Endodermal cell (in vitro differentiated cells): ENCODE results near the gene TMPRSS9. TPM values are rescaled to one million over a fixed set of nuclear protein-coding genes. Genes with fewer than 3 reads are reported as not detected.

Experiments used
- DNase-seq: peaks from one replicate; pipeline ENCODE4 v3.0.0-alpha.2; 2017
- H3K27ac ChIP-seq: 2 replicates; pipeline ENCODE4 v1.5.1; 2013; ENCODE audit warnings: mild to moderate bottlenecking, low read depth, low read length, moderate library complexity
- H3K27me3 ChIP-seq: 2 replicates; pipeline ENCODE4 v1.6.1; 2013; ENCODE audit warnings: mild to moderate bottlenecking, low read length, moderate library complexity; ENCODE audit not compliant: insufficient read depth, control insufficient read depth, poor library complexity, severe bottlenecking
- H3K36me3 ChIP-seq: 2 replicates; pipeline ENCODE4 v1.7.0; 2013; ENCODE audit warnings: mild to moderate bottlenecking, low read length, moderate library complexity; ENCODE audit not compliant: control insufficient read depth, insufficient read depth
- H3K4me1 ChIP-seq: one replicate; pipeline ENCODE4 v1.7.0; 2013; ENCODE audit warnings: low read length; ENCODE audit not compliant: control insufficient read depth, insufficient read depth
- H3K4me3 ChIP-seq: 2 replicates; pipeline ENCODE4 v1.5.1; 2013; ENCODE audit warnings: mild to moderate bottlenecking, low read length, moderate library complexity
- H3K9ac ChIP-seq: 2 replicates; pipeline ENCODE4 v1.6.1; 2013; ENCODE audit warnings: mild to moderate bottlenecking, low read length, moderate library complexity; ENCODE audit not compliant: poor library complexity, severe bottlenecking; ENCODE audit errors: extremely low read depth
- H3K9me3 ChIP-seq: 2 replicates; pipeline ENCODE4 v1.6.1; 2013; ENCODE audit warnings: mild to moderate bottlenecking, low read length, moderate library complexity; ENCODE audit not compliant: control insufficient read depth
- H3K27ac Mint-ChIP-seq: 2 replicates; pipeline ENCODE4 v1.8.0; 2020; ENCODE audit warnings: mixed read lengths
- H3K27me3 Mint-ChIP-seq: 2 replicates; pipeline ENCODE4 v1.8.0; 2021; ENCODE audit warnings: mild to moderate bottlenecking, mixed read lengths; ENCODE audit not compliant: insufficient read depth
- H3K36me3 Mint-ChIP-seq: 2 replicates; pipeline ENCODE4 v1.8.0; 2020; ENCODE audit warnings: low read depth, mixed read lengths
- H3K4me1 Mint-ChIP-seq: 2 replicates; pipeline ENCODE4 v1.8.0; 2020; ENCODE audit warnings: mixed read lengths
- H3K4me3 Mint-ChIP-seq: 2 replicates; pipeline ENCODE4 v1.8.0; 2020; ENCODE audit warnings: mild to moderate bottlenecking, moderate library complexity, mixed read lengths
- H3K9me3 Mint-ChIP-seq: 2 replicates; pipeline ENCODE4 v1.8.0; 2020; ENCODE audit warnings: mild to moderate bottlenecking, mixed read lengths
- CTCF ChIP-seq: fragments of 200-600 bp; sonication (generic); conservative IDR thresholded peaks from 2 replicates; pipeline ENCODE4 v1.5.0; 2021; ENCODE audit warnings: antibody characterized with exemption, mild to moderate bottlenecking
- WGBS, 2 experiments: methylation state at CpG; one replicate each; pipeline versions ENCODE4 v1.1.5 to v1.1.7; 2013; ENCODE audit warnings: missing lambda C conversion rate in 2 of 2, mixed read lengths in 1 of 2; ENCODE audit not compliant: insufficient coverage in 1 of 2, insufficient read length in 1 of 2; 5-methylcytosine and 5-hydroxymethylcytosine counted together
- total RNA-seq, 2 donors: library from RNA; stranded (reverse); fragmentation: NEBNext Ultra II Directional in 1 of 2; extraction: Animal tissue kit (Norgen Biotek cat#: 25700) in 1 of 2; gene quantifications; 2 replicates in 1 of 2; 3 replicates in 1 of 2; pipeline ENCODE4 v1.2.1, GENCODE V29; 2021

TMPRSS9 gene
- total RNA-seq, 2 donors from 2014 or later: 0.73 to 1.2 TPM

GRCh38 chr19:2399582-2399981 is 39.5 kb downstream of the TMPRSS9 start:
- peaks cover 3% of the 10 kb centered on the region for H3K27me3 Mint-ChIP-seq
- no peak overlapping the region for H3K9ac ChIP-seq
- no peaks in the 10 kb centered on the region for H3K9me3 ChIP-seq
- TF ChIP-seq CTCF: no peak
- no peak overlapping the region for H3K4me3 Mint-ChIP-seq
- H3K4me1 ChIP-seq: no peaks in the 10 kb centered on the region
- H3K27ac ChIP-seq: no peak overlapping the region
- no peaks in the 10 kb centered on the region for H3K36me3 Mint-ChIP-seq
- no peaks in the 10 kb centered on the region for H3K36me3 ChIP-seq
- DNase-seq: no peak
- H3K4me1 Mint-ChIP-seq: no peaks in the 10 kb centered on the region
- H3K9me3 Mint-ChIP-seq: peaks cover 3% of the 10 kb centered on the region
- no peak overlapping the region for H3K27ac Mint-ChIP-seq
- WGBS, 2 experiments: 83 to 86% methylated on average over 1 to 4 of the region's 4 CpGs
- H3K4me3 ChIP-seq: no peak overlapping the region
- H3K27me3 ChIP-seq: no peaks in the 10 kb centered on the region

GRCh38 chr19:2408247-2408646 is 48.2 kb downstream of the TMPRSS9 start:
- Histone ChIP-seq H3K27ac (no peak overlapping the region), H3K27me3 (no peaks in the 10 kb centered on the region), H3K9me3 (peaks cover 6% of the 10 kb centered on the region), H3K4me1 (no peaks in the 10 kb centered on the region), H3K36me3 (no peaks in the 10 kb centered on the region), H3K9ac (no peak overlapping the region), H3K4me3 (no peak overlapping the region)
- Mint-ChIP-seq H3K27me3 (peaks cover 24% of the 10 kb centered on the region), H3K4me3 (no peak overlapping the region), H3K27ac (no peak overlapping the region), H3K4me1 (no peaks in the 10 kb centered on the region), H3K9me3 (peaks cover 17% of the 10 kb centered on the region), H3K36me3 (peaks cover 2% of the 10 kb centered on the region)
- DNase-seq: no peak
- TF ChIP-seq CTCF: no peak
- 90% methylated on average over 18 to 25 of the region's 25 CpGs for WGBS, 2 experiments

- H3K4me3 ChIP-seq: no peak overlapping the region
- no peak overlapping the region for H3K9ac ChIP-seq
These were observed 49.4 kb downstream of the TMPRSS9 start for GRCh38 chr19:2409352-2409912.

More at GRCh38 chr19:2409352-2409912, 49.4 kb downstream of the TMPRSS9 start:
- H3K4me1 ChIP-seq: no peaks in the 10 kb centered on the region
- peaks cover 6% of the 10 kb centered on the region for H3K9me3 ChIP-seq
- Mint-ChIP-seq H3K4me1 (no peaks in the 10 kb centered on the region), H3K9me3 (peaks cover 16% of the 10 kb centered on the region), H3K27me3 (peaks cover 23% of the 10 kb centered on the region), H3K36me3 (peaks cover 2% of the 10 kb centered on the region), H3K4me3 (no peak overlapping the region), H3K27ac (no peak overlapping the region)
- 93 to 96% methylated on average over 7 of the region's 7 CpGs for WGBS, 2 experiments
- DNase-seq: no peak
- H3K36me3 ChIP-seq: no peaks in the 10 kb centered on the region
- TF ChIP-seq CTCF: no peak
- no peaks in the 10 kb centered on the region for H3K27me3 ChIP-seq
- H3K27ac ChIP-seq: no peak overlapping the region
